PC-3 (cell line): ENCODE results near the gene FTO.

Experiments used
- CTCF ChIP-seq: fragments of 300-600 bp; sonication (generic); conservative IDR thresholded peaks from 2 replicates; pipeline ENCODE4 v1.5.1; 2017; ENCODE audit warnings: antibody characterized with exemption, low read depth, mild to moderate bottlenecking, low read length
- EZH2 ChIP-seq: fragments of 300-600 bp; sonication (generic); IDR thresholded peaks from one replicate; pipeline ENCODE4 v1.6.1; 2017; ENCODE audit warnings: antibody characterized with exemption, mild to moderate bottlenecking, low read length; ENCODE audit not compliant: unreplicated experiment
- EZH2phosphoT487 ChIP-seq: fragments of 300-600 bp; sonication (generic); IDR thresholded peaks from 2 replicates; pipeline ENCODE4 v1.6.1; 2018; ENCODE audit warnings: mild to moderate bottlenecking, antibody characterized with exemption, low read length, borderline replicate concordance

GRCh38 chr16:54159490-54160080 is 455.6 kb downstream of the FTO start:
- TF ChIP-seq EZH2 (no peak), CTCF (no peak), EZH2phosphoT487 (no peak)
